Measurements from ENCODE around the gene MSANTD1. TPM values are rescaled to one million over a fixed set of nuclear protein-coding genes. Genes with fewer than 3 reads are reported as not detected.

Gene MSANTD1
- total RNA-seq, 1 experiment from 2014 or later = 1.4 TPM

DNA sequence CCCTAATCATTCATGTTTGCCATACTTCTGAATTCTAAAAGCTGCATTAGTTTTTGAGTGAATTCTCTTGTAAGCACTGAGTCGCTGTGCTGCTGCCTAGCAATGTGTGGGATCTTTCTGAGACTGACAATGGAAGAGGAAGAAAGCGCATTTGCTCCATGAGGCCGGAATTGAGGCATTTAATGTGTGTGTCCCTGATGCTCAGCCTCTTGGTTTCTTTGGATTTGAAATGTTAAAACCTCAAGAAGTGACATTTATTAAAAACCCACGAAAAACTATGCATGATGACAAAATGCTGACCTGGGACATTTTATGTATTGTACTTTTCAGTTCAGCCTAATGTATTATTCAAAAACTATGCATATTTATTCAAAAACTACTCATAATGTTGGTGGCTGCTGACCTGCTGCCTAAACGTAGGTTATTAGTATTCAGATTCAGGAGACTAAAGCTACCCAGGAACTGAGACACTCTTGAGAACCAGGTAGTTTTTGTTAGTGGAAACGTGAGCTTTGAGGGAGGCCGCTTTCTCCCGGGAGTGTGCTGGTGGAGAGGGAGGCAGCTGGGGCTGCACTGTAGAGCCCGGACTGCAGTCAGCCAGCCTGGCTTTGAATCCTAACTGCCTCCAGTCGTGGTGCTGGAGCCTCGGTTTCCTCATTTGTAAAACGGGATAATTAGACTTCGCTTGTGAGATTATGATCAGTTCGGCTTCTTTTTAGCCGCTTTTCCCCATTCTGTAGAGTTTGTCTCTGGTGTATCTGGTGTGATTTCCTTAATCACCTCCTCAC is 55.2 kb downstream of the MSANTD1 start:
- Mint-ChIP-seq H3K4me1 (ENCODE audit: low read depth, unreplicated experiment) (no peaks in the 10 kb centered on the region), H3K4me3 (ENCODE audit: low read depth, unreplicated experiment) (no peak overlapping the region)

DNA sequence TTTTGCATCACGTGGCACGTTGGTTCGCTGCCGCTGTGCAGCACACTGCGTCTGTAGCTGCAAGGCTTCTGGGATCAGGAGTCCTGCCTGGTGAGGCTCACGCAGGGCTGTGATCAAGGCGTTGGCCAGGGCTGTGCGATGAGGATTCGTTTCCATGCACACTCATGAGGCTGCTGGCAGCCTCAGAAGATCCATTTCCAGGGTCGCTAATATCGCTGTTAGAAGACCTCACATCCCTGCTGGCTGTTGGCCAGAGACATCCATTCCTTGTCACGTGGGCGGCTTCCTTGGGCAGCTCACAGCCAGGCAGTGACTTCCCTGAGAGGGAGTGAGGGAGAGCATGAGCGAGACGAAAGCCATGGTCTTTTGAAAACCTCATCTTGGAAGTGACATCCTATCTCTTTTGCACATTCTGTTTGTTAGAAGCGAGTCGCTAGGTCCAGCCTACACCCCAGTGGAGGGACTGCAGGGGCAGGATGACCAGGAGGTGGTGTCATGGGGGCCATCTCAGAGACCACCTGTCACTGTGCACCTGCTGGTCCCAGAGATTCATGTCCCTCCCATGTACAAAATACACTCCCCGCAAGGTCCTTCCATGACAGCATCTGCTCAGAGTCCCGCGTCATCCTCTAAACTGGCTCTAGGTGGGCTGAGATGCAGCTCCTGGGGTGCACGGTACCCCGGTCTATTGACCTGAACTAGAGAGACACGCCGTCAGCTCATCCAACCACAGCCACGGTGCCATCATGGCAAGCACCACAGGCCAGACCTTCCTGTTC is 56.1 kb downstream of the MSANTD1 start:
- no peaks in the 10 kb centered on the region for H3K4me1 Mint-ChIP-seq (ENCODE audit: low read depth, unreplicated experiment)
- DNase-seq = no peak
- H3K27ac Mint-ChIP-seq (ENCODE audit: unreplicated experiment) = no peak overlapping the region
- no peak overlapping the region for H3K4me3 Mint-ChIP-seq (ENCODE audit: low read depth, unreplicated experiment)
- BruUV-seq (replicated peaks) = no TSS peak
- CTCF ChIA-PET = no interaction called here
- H3K9me3 Mint-ChIP-seq (ENCODE audit: low read depth, unreplicated experiment) = no peaks in the 10 kb centered on the region
- intact Hi-C loops (cut with micrococcal nuclease; ENCODE audit: unreplicated experiment) = no loop called here
- no peak for TF ChIP-seq CTCF (IDR thresholded peaks at IDR 0.05; ENCODE audit: unreplicated experiment)
- H3K27me3 Mint-ChIP-seq (ENCODE audit: unreplicated experiment) = no peaks in the 10 kb centered on the region
- no peaks in the 10 kb centered on the region for H3K36me3 Mint-ChIP-seq (ENCODE audit: insufficient read depth, unreplicated experiment)

More for the DNA sequence above, 55.2 kb downstream of the MSANTD1 start:
- no TSS peak for BruUV-seq (replicated peaks)
- Mint-ChIP-seq H3K27me3 (ENCODE audit: unreplicated experiment) (no peaks in the 10 kb centered on the region), H3K27ac (ENCODE audit: unreplicated experiment) (no peak overlapping the region), H3K36me3 (ENCODE audit: insufficient read depth, unreplicated experiment) (no peaks in the 10 kb centered on the region), H3K9me3 (ENCODE audit: low read depth, unreplicated experiment) (no peaks in the 10 kb centered on the region)
- intact Hi-C loops (cut with micrococcal nuclease; ENCODE audit: unreplicated experiment) = no loop called here
- no peak for DNase-seq
- CTCF ChIA-PET = no interaction called here
- TF ChIP-seq CTCF (IDR thresholded peaks at IDR 0.05; ENCODE audit: unreplicated experiment) = no peak

DNA sequence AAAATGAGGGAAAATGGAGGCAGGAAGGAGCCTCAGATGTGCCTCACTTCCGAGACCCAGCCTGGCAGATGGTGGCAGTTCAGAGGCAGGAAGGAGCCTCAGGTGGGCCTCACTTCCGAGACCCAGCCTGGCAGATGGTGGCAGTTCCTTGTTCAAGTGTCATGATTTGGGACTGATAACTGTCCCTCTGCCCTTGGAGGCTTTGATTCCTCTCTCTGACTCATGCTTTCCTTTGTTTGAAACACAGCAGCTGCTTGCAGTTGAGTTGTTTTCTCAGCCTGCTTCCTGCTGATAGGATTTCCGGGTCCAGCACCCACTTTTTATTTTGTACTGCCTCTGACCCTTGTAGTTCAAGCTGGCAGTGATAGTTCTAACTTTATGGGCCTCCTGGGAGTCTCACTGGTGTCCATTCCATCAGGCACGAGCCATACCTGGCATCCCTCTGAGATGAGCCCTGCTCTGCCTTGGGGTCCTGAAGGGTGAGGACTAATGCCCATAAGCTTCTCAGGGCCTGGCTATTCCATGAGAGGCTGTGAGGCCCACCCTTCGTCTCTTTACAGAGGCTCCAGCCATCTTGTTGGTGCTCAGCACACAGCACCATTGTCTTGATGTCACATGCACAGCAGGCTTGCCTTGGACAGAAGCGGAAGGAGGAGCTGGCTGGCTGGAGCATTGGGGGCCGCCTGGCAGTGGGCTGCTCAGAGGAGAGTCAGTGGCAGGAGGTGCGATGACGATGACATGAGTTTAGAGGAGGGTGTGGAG is 56.8 kb downstream of the MSANTD1 start:
- H3K36me3 Mint-ChIP-seq (ENCODE audit: insufficient read depth, unreplicated experiment) = no peaks in the 10 kb centered on the region
- no TSS peak for BruUV-seq (replicated peaks)
- no peak for TF ChIP-seq CTCF (IDR thresholded peaks at IDR 0.05; ENCODE audit: unreplicated experiment)
- intact Hi-C loops (cut with micrococcal nuclease; ENCODE audit: unreplicated experiment) = no loop called here
- H3K9me3 Mint-ChIP-seq (ENCODE audit: low read depth, unreplicated experiment) = no peaks in the 10 kb centered on the region
- no peak for DNase-seq
- no peak overlapping the region for H3K27ac Mint-ChIP-seq (ENCODE audit: unreplicated experiment)
- no peak overlapping the region for H3K4me3 Mint-ChIP-seq (ENCODE audit: low read depth, unreplicated experiment)
- H3K4me1 Mint-ChIP-seq (ENCODE audit: low read depth, unreplicated experiment) = peaks cover 2% of the 10 kb centered on the region
- CTCF ChIA-PET = no interaction called here
- H3K27me3 Mint-ChIP-seq (ENCODE audit: unreplicated experiment) = no peaks in the 10 kb centered on the region

Other genes with a start within 250 kb of the MSANTD1 start
- gene HTT-AS, start 174.6 kb upstream of the MSANTD1 start, total RNA-seq (2022) = not detected in 2 replicates
- 34.6 and 44.4 TPM in 2 replicates for gene HTT, start 174.5 kb upstream of the MSANTD1 start, total RNA-seq (2022)
- gene RGS12, start 43.9 kb downstream of the MSANTD1 start, total RNA-seq (2022) = 11.1 and 13.9 TPM in 2 replicates
- gene HGFAC, start 192.8 kb downstream of the MSANTD1 start, total RNA-seq (2022) = not detected in 2 replicates
- 2.7 and 3.3 TPM in 2 replicates for gene DOK7, start 214.1 kb downstream of the MSANTD1 start, total RNA-seq (2022)

Measured in Calu3 (cell line).